H1 (cell line): ENCODE measurements around the gene POLR2J. TPM values are rescaled to one million over a fixed set of nuclear protein-coding genes. Genes with fewer than 3 reads are reported as not detected.

ENCODE experiments used
- CTCF ChIA-PET: fragments of 300-600 bp; sonication (Branson Sonifier 250); formaldehyde crosslinking; loops from one replicate; lab custom pipeline; 2021; ENCODE audit not compliant: partially characterized antibody; lab: Charles Lee
- POLR2A ChIA-PET: fragments of 300-600 bp; sonication (Branson Sonifier 250); formaldehyde crosslinking; loops from one replicate; lab custom pipeline; 2021; ENCODE audit warnings: inconsistent platforms; ENCODE audit not compliant: partially characterized antibody; lab: Charles Lee
- DNase-seq, 2 experiments: peaks; one replicate each; pipeline versions ENCODE4 v3.0.0 to v3.0.0-alpha.2; 2010 to 2022; ENCODE audit warnings: low spot score in 2 of 2, low read depth in 1 of 2, mixed read lengths in 1 of 2
- FAIRE-seq: peaks from 2 replicates; lab custom pipeline; 2011; peaks lifted over from hg19 to GRCh38; lab: Jason Lieb, UNC
- H2AFZ ChIP-seq: 2 replicates; pipeline ENCODE4 v1.8.1; 2012; ENCODE audit warnings: low read length, inconsistent platforms
- H2AK5ac ChIP-seq: 2 replicates; pipeline ENCODE4 v1.6.1; 2013; ENCODE audit warnings: low read depth, low read length
- H2BK120ac ChIP-seq: replicated peaks from 2 replicates; pipeline ENCODE3; 2013; ENCODE audit warnings: low read depth, low read length, inconsistent platforms
- H2BK12ac ChIP-seq: 2 replicates; pipeline ENCODE4 v1.6.1; 2013; ENCODE audit warnings: low read depth, low read length
- H2BK15ac ChIP-seq: 2 replicates; pipeline ENCODE4 v1.6.1; 2013; ENCODE audit warnings: low read length
- H2BK20ac ChIP-seq: 2 replicates; pipeline ENCODE4 v1.6.1; 2013; ENCODE audit warnings: low read length
- H2BK5ac ChIP-seq: 2 replicates; pipeline ENCODE4 v1.6.1; 2013; ENCODE audit warnings: low read depth, low read length
- H3K14ac ChIP-seq: 2 replicates; pipeline ENCODE4 v1.6.1; 2013; ENCODE audit warnings: inconsistent platforms; ENCODE audit not compliant: insufficient read length
- H3K18ac ChIP-seq: 2 replicates; pipeline ENCODE4 v1.6.1; 2013; ENCODE audit warnings: low read length; ENCODE audit errors: extremely low read depth
- H3K23ac ChIP-seq: 2 replicates; pipeline ENCODE4 v1.6.1; 2013; ENCODE audit warnings: inconsistent platforms; ENCODE audit not compliant: insufficient read length
- H3K23me2 ChIP-seq: 2 replicates; pipeline ENCODE4 v1.6.1; 2013; ENCODE audit warnings: low read depth, low read length
- H3K27ac ChIP-seq: 2 replicates; pipeline ENCODE4 v1.6.1; 2011; ENCODE audit warnings: low read depth, low read length, inconsistent platforms
- H3K27me3 ChIP-seq, 4 experiments: replicated peaks in 1 of 4; 1 replicate in 1 of 4; 2 replicates in 3 of 4; pipeline versions ENCODE4 v1.6.1 to v1.8.1; 2011 to 2013; ENCODE audit warnings: low read length in 3 of 4, mild to moderate bottlenecking in 3 of 4, inconsistent platforms in 2 of 4, mixed read lengths in 2 of 4, moderate library complexity in 1 of 4; ENCODE audit not compliant: control insufficient read depth in 3 of 4, insufficient read depth in 3 of 4; ENCODE audit errors: extremely low read depth in 1 of 4
- H3K36me3 ChIP-seq, 4 experiments: 2 replicates each; pipeline versions ENCODE4 v1.6.1 to v1.8.1; 2011 to 2013; ENCODE audit warnings: mild to moderate bottlenecking in 4 of 4, low read length in 3 of 4, moderate library complexity in 2 of 4, control low read depth in 1 of 4, inconsistent platforms in 1 of 4; ENCODE audit not compliant: insufficient read depth in 4 of 4, control insufficient read depth in 2 of 4
- H3K4ac ChIP-seq: replicated peaks from 2 replicates; pipeline ENCODE3; 2013; ENCODE audit warnings: low read length, low read depth, mixed read lengths, inconsistent platforms; ENCODE audit not compliant: insufficient read length
- H3K4me1 ChIP-seq, 4 experiments: replicated peaks in 1 of 4; 1 replicate in 1 of 4; 2 replicates in 3 of 4; pipeline versions ENCODE4 v1.6.1 to v1.8.1; 2011 to 2013; ENCODE audit warnings: low read length in 3 of 4, inconsistent platforms in 2 of 4, mixed read lengths in 1 of 4; ENCODE audit not compliant: insufficient read depth in 4 of 4, control insufficient read depth in 3 of 4
- H3K4me2 ChIP-seq, 2 experiments: 2 replicates each; pipeline versions ENCODE4 v1.6.1 to v1.8.1; 2011 to 2013; ENCODE audit warnings: low read depth in 2 of 2, low read length in 2 of 2, control low read depth in 1 of 2, inconsistent platforms in 1 of 2, mild to moderate bottlenecking in 1 of 2; ENCODE audit not compliant: insufficient read depth in 1 of 2
- H3K4me3 ChIP-seq, 4 experiments: fragments of 200-600, 300-600 bp in 1 of 4; sonication (generic), shearing (Covaris generic), sonication (Bioruptor Twin) in 1 of 4; 2 replicates each; pipeline versions ENCODE4 v1.5.1 to v1.8.1; 2011 to 2016; ENCODE audit warnings: low read length in 4 of 4, low read depth in 3 of 4, control low read depth in 2 of 4, inconsistent platforms in 2 of 4, mild to moderate bottlenecking in 2 of 4, mixed read lengths in 1 of 4, moderate library complexity in 1 of 4; ENCODE audit not compliant: insufficient read depth in 2 of 4; ENCODE audit errors: extremely low read depth in 1 of 4
- H3K56ac ChIP-seq: replicated peaks from 2 replicates; pipeline ENCODE3; 2013; ENCODE audit warnings: low read depth, mild to moderate bottlenecking, mixed read lengths, low read length, inconsistent platforms; ENCODE audit not compliant: insufficient read length
- H3K79me1 ChIP-seq: 2 replicates; pipeline ENCODE4 v1.6.1; 2013; ENCODE audit warnings: low read depth, low read length, control low read depth
- H3K79me2 ChIP-seq, 2 experiments: 2 replicates each; pipeline versions ENCODE4 v1.6.1 to v1.8.1; 2012 to 2013; ENCODE audit warnings: low read length in 2 of 2, mild to moderate bottlenecking in 2 of 2, inconsistent platforms in 1 of 2; ENCODE audit not compliant: insufficient read depth in 2 of 2, control insufficient read depth in 1 of 2
- H3K9ac ChIP-seq, 4 experiments: replicated peaks in 1 of 4; 1 replicate in 1 of 4; 2 replicates in 3 of 4; pipeline versions ENCODE4 v1.6.1 to v1.8.1; 2011 to 2013; ENCODE audit warnings: low read depth in 3 of 4, low read length in 3 of 4, control low read depth in 2 of 4, mild to moderate bottlenecking in 2 of 4, moderate library complexity in 2 of 4, inconsistent platforms in 1 of 4; ENCODE audit errors: extremely low read depth in 1 of 4
- H3K9me3 ChIP-seq, 2 experiments: 2 replicates each; pipeline versions ENCODE4 v1.6.1 to v1.8.1; 2012 to 2013; ENCODE audit warnings: mild to moderate bottlenecking in 2 of 2, moderate library complexity in 2 of 2, control low read depth in 1 of 2, inconsistent platforms in 1 of 2, low read depth in 1 of 2, low read length in 1 of 2, mixed read lengths in 1 of 2; ENCODE audit not compliant: insufficient read depth in 2 of 2
- H4K20me1 ChIP-seq, 2 experiments: replicated peaks in 1 of 2; 2 replicates each; pipeline versions ENCODE3 to v1.8.1; 2011 to 2013; ENCODE audit warnings: inconsistent platforms in 2 of 2, low read length in 2 of 2, mild to moderate bottlenecking in 1 of 2; ENCODE audit not compliant: insufficient read depth in 2 of 2, control insufficient read depth in 1 of 2
- H4K5ac ChIP-seq: 2 replicates; pipeline ENCODE4 v1.6.1; 2013; ENCODE audit warnings: low read length, low read depth, mixed read lengths, inconsistent platforms; ENCODE audit not compliant: insufficient read length
- H4K8ac ChIP-seq: 2 replicates; pipeline ENCODE4 v1.8.0; 2013; ENCODE audit warnings: mild to moderate bottlenecking, moderate library complexity, low read length, inconsistent platforms; ENCODE audit not compliant: insufficient read depth; ENCODE audit errors: extremely low read depth
- H4K91ac ChIP-seq: replicated peaks from 2 replicates; pipeline ENCODE3; 2013; ENCODE audit warnings: low read length, mixed read lengths, inconsistent platforms; ENCODE audit not compliant: insufficient read length
- ASH2L ChIP-seq: fragments of 200-600, 300-600 bp; sonication (generic); IDR thresholded peaks from one replicate; pipeline ENCODE4 v1.7.1; 2017; ENCODE audit warnings: low read length
- EP300 ChIP-seq, 2 experiments: IDR thresholded peaks; 1 replicate in 1 of 2; 2 replicates in 1 of 2; pipeline ENCODE4 v1.6.1; 2011 to 2012; ENCODE audit warnings: low read depth in 2 of 2, low read length in 2 of 2, mild to moderate bottlenecking in 2 of 2, borderline replicate concordance in 1 of 2, inconsistent platforms in 1 of 2, moderate library complexity in 1 of 2
- HDAC2 ChIP-seq, 2 experiments: fragments of 300-600 bp in 1 of 2; sonication (generic) in 1 of 2; IDR thresholded peaks; 2 replicates each; pipeline ENCODE4 v1.6.1; 2011 to 2012; ENCODE audit warnings: low read depth in 2 of 2, low read length in 2 of 2, mild to moderate bottlenecking in 2 of 2, moderate library complexity in 2 of 2, borderline replicate concordance in 1 of 2, inconsistent platforms in 1 of 2
- JUND ChIP-seq: IDR thresholded peaks from 2 replicates; pipeline ENCODE4 v1.6.1; 2011; ENCODE audit warnings: mild to moderate bottlenecking, improper control_type of control experiment, low read length
- PHF8 ChIP-seq: fragments of 200-600 bp; sonication (generic); conservative IDR thresholded peaks from 2 replicates; pipeline ENCODE4 v1.7.1; 2012; ENCODE audit warnings: low read depth, mild to moderate bottlenecking, inconsistent platforms, low read length, moderate library complexity
- POLR2A ChIP-seq, 2 experiments: IDR thresholded peaks; 1 replicate in 1 of 2; 2 replicates in 1 of 2; pipeline ENCODE4 v1.6.1; 2011; ENCODE audit warnings: low read depth in 2 of 2, low read length in 2 of 2, mild to moderate bottlenecking in 2 of 2; ENCODE audit errors: control extremely low read depth in 1 of 2
- POLR2AphosphoS5 ChIP-seq: IDR thresholded peaks from 2 replicates; pipeline ENCODE4 v1.6.1; 2011; ENCODE audit warnings: low read depth, low read length
- SAP30 ChIP-seq: fragments of 300-600 bp; sonication (generic); IDR thresholded peaks from 2 replicates; pipeline ENCODE4 v1.7.1; 2012; ENCODE audit warnings: low read length, moderate library complexity, mild to moderate bottlenecking, inconsistent platforms; ENCODE audit not compliant: insufficient read depth, insufficient replicate concordance
- SP4 ChIP-seq: IDR thresholded peaks from 2 replicates; pipeline ENCODE4 v1.6.1; 2012; ENCODE audit warnings: low read length, inconsistent platforms
- TBP ChIP-seq: IDR thresholded peaks from 2 replicates; pipeline ENCODE4 v1.6.1; 2011; ENCODE audit warnings: low read depth, low read length, improper control_type of control experiment
- WGBS, 2 experiments: shearing (Covaris generic) in 1 of 2; methylation state at CpG; one replicate each; pipeline versions ENCODE4 v1.1.6 to v1.1.7; 2013 to 2015; ENCODE audit warnings: low lambda C conversion rate in 2 of 2, mixed read lengths in 2 of 2, inconsistent platforms in 1 of 2, low coverage in 1 of 2, missing lambda C conversion rate in 1 of 2; ENCODE audit not compliant: insufficient replicate concordance in 2 of 2, insufficient coverage in 1 of 2, insufficient read length in 1 of 2; ENCODE audit errors: extremely low coverage in 1 of 2, missing lambda C conversion rate in 1 of 2; 5-methylcytosine and 5-hydroxymethylcytosine counted together
- polyA plus RNA-seq, 7 experiments: library from polyadenylated mRNA; depleted of rRNA in 3 of 7; stranded (reverse) in 5 of 7; unstranded in 2 of 7; fragments of >200 nt in 5 of 7; fragments of 200-250 nt in 2 of 7; gene quantifications; 1 replicate in 5 of 7; 2 replicates in 1 of 7; 4 replicates in 1 of 7; pipeline versions ENCODE4 v1.2.1 to v1.2.3, GENCODE V29; 2011 to 2013; ENCODE audit warnings: missing spikeins in 2 of 7, mixed read lengths in 2 of 7
- total RNA-seq: library from RNA; stranded (reverse); fragmentation: NEBNext Ultra II Directional; extraction: Animal tissue kit (Norgen Biotek cat#: 25700); gene quantifications from 2 replicates; pipeline ENCODE4 v1.2.1, GENCODE V29; 2021

The POLR2J gene
- total and polyA plus RNA-seq, 2 of the 8 experiments (the other 6 are each of a cell fraction or from before 2014, with no cell fraction given) = 54.1 to 113 TPM

GRCh38 chr7:102433219-102434038 lies 45.3 kb downstream of the POLR2J start, which contains the start of gene ORAI2:
ORAI2 (plus strand) TSS chr7:102433575; CDS start chr7:102438957, 5,382 bp downstream.
- WGBS, 2 experiments = 4% methylated on average over 19 of the region's 90 CpGs; no CpG with 5 or more reads in 1 of the 2 experiments
- no peaks in the 10 kb centered on the region; a peak in 1 of 8 replicates for H3K36me3 ChIP-seq
- H4K5ac ChIP-seq = no peak within 1 kb of the TSS
- ChIA-PET CTCF (interaction anchor here (0.8 to 1.2 kb wide), 3 partner anchors 16 to 154 kb away, joined by 3 to 4 read pairs (median 3); no protein-coding TSS in a partner anchor), POLR2A (interaction anchor here (2.3 to 3.6 kb wide), 2 partner anchors 8 to 9 kb away, joined by 8 to 16 read pairs; no protein-coding TSS in a partner anchor)
- no peaks in the 10 kb centered on the region for H3K79me1 ChIP-seq
- no peak within 1 kb of the TSS for H4K91ac ChIP-seq
- peak in 1 of 2 experiments; percentile 86 for DNase-seq
- H3K56ac ChIP-seq = peak within 1 kb of the TSS; percentile 46
- H2BK15ac ChIP-seq = no peak within 1 kb of the TSS
- H2BK120ac ChIP-seq = no peak within 1 kb of the TSS
- peak within 1 kb of the TSS; percentile 78 for H3K18ac ChIP-seq
- 0 out of 2 replicates have a peak within 1 kb of the TSS, but pooled peaks have one; percentile 44 for H2AFZ ChIP-seq
- H3K4ac ChIP-seq = no peak within 1 kb of the TSS
- H2BK5ac ChIP-seq = 0 out of 2 replicates have a peak within 1 kb of the TSS, but pooled peaks have one; percentile 35
- H3K14ac ChIP-seq = no peak within 1 kb of the TSS
- H3K23me2 ChIP-seq = peaks cover 3% of the 10 kb centered on the region; the same call in 1 of the 2 replicates
- H3K27ac ChIP-seq = no peak within 1 kb of the TSS; the same call in 1 of the 2 replicates
- peak within 1 kb of the TSS in 3 of 4 experiments; percentile 20 to 93 (median 47); a peak in 5 of 7 replicates for H3K9ac ChIP-seq
- no peaks in the 10 kb centered on the region for H3K9me3 ChIP-seq
- H3K79me2 ChIP-seq = no peaks in the 10 kb centered on the region
- FAIRE-seq = no peak
- H4K8ac ChIP-seq = peak within 1 kb of the TSS; percentile 64
- H4K20me1 ChIP-seq = peaks cover 0 to 3% of the 10 kb centered on the region in 2 experiments
- H3K4me1 ChIP-seq = peaks cover 0 to 8% (median 5%) of the 10 kb centered on the region in 4 experiments; a peak in 5 of 7 replicates
- H3K27me3 ChIP-seq = no peaks in the 10 kb centered on the region
- peak within 1 kb of the TSS; percentile 77 to 85 for H3K4me2 ChIP-seq
- peak within 1 kb of the TSS; percentile 70; the same call in 1 of the 2 replicates for H2AK5ac ChIP-seq
- no peak within 1 kb of the TSS for H3K23ac ChIP-seq
- peak within 1 kb of the TSS; percentile 62 to 78 (median 74) for H3K4me3 ChIP-seq
- H2BK20ac ChIP-seq = no peak within 1 kb of the TSS
- H2BK12ac ChIP-seq = no peak within 1 kb of the TSS
- TF ChIP-seq SAP30 (no peak), SP4 (no peak), HDAC2 (IDR thresholded peaks at IDR 0.05; ENCODE audit: borderline replicate concordance in 1 of 2, low read depth in 2 of 2, low read length in 2 of 2) (0 out of 4 replicates have a peak, but pooled peaks of 1 of the 2 experiments have one; percentile 34), PHF8 (peak; percentile 57), EP300 (IDR thresholded peaks at IDR 0.05; ENCODE audit: borderline replicate concordance in 1 of 2, low read depth in 2 of 2, low read length in 2 of 2) (no peak), JUND (no peak), TBP (no peak), POLR2A (IDR thresholded peaks at IDR 0.05; ENCODE audit: control extremely low read depth in 1 of 2, low read depth in 2 of 2, low read length in 2 of 2) (no peak; a peak in 1 of 3 replicates), POLR2AphosphoS5 (no peak), ASH2L (peak; percentile 40)
